Colonic mucosa (tissue), 4 donors: ENCODE measurements around the gene LDB3. TPM values are rescaled to one million over a fixed set of nuclear protein-coding genes. Genes with fewer than 3 reads are reported as not detected.
"Not testable (repeated sequence)": the region's sequence is repeated elsewhere in the genome, so short reads cannot be mapped to it uniquely, and the experiment has no call there.

Experiments used
- DNase-seq: peaks from one replicate; pipeline ENCODE4 v3.0.0-alpha.2; 2020
- H3K27ac ChIP-seq: fragments of 200-600 bp; one replicate; pipeline ENCODE4 v1.8.0; 2021
- H3K27me3 ChIP-seq: fragments of 200-600 bp; one replicate; pipeline ENCODE4 v1.8.0; 2021
- H3K36me3 ChIP-seq: fragments of 200-600 bp; one replicate; pipeline ENCODE4 v1.8.0; 2021
- H3K4me1 ChIP-seq: fragments of 200-600 bp; one replicate; pipeline ENCODE4 v1.8.0; 2021; ENCODE audit warnings: mild to moderate bottlenecking
- H3K4me3 ChIP-seq: fragments of 200-600 bp; one replicate; pipeline ENCODE4 v1.8.0; 2021
- H3K9ac ChIP-seq, 2 donors: one replicate each; pipeline ENCODE4 v1.7.0; 2013; ENCODE audit warnings: control low read depth in 2 of 2, low read depth in 2 of 2, low read length in 2 of 2
- H3K9me3 ChIP-seq: fragments of 200-600 bp; one replicate; pipeline ENCODE4 v1.8.0; 2021
- intact Hi-C: fragments of 100-400 bp; cut with DNase I; formaldehyde crosslinking; loops from one replicate; pipeline ENCODE4 v1.14.1; 2022
- total RNA-seq, 2 donors: library from RNA; stranded (reverse); fragmentation: NEBNext Ultra II Directional in 1 of 2; extraction: Animal tissue kit (Norgen Biotek cat#: 25700) in 1 of 2; gene quantifications; one replicate each; pipeline ENCODE4 v1.2.1, GENCODE V29; 2021
- TF ChIP-seq, protein P1 (sequence below): fragments of 200-600 bp; IDR thresholded peaks from one replicate; pipeline ENCODE4 v1.8.0; 2022; ENCODE audit warnings: antibody characterized with exemption, mild to moderate bottlenecking
- donor health status: healthy.
- donor health status: DM: no; HTN: no; CAD: no.
- donor health status: DM: no; HTN: no; CAD: no.

Gene LDB3
- total RNA-seq, 2 donors from 2014 or later = 0.72 to 4.7 TPM

DNA sequence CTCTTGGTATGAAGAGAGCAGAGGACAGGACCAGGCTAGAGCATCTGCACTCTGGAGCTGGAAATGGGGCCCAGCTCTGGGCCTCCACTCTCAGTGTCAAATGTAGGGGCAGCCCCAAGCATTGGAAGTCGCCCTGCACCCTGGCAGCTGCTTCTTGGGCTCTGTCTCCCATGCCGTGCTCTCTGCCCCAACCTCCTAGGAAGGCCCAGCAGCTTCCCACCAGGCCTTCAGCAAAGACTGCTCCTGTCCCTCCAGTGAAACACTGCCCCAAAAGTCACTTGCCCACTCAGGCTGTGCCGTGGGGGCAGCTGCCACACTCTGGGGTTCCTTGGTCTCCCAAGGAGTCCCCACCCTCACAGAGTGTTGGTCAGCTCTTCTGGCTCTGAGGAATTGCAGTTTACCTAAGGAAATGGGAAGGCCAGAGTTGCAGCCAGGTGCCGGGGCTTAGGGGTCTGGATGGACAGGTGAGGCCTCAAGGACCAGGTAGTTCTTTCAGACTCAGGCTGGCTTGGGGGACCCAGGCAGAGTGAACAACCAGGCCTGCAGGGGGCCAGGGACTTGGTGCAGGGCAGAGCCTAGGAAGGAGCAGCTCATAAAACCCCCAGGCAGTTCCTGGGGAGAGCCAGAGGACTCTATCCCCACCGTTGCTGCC, 23.4 kb upstream of the LDB3 start:
- peaks cover 8% of the 10 kb centered on the region for H3K4me1 ChIP-seq
- H3K27me3 ChIP-seq = no peaks in the 10 kb centered on the region

DNA sequence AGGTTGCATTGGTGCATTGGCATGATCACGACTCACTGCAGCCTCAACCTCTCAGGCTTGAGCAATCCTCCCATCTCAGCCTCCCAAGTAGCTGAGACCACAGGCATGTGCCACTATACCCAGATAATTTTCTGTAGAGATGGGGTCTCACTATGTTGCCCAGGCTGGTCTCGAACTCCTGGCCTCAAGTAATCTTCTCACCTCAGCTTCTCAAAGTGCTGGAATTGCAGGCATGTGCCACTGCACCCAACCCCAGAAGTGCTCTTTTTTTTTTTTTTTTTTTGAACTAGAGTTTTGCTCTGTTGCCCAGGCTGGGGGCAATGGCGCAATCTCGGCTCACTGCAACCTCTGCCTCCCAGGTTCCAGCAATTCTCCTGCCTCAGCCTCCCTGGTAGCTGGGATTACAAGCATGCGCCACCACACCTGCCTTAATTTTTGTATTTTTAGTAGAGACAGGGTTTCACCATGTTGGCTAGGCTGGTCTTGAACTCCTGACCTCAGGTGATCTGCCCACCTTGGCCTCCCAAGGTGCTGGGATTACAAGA, 22.6 kb upstream of the LDB3 start:
- H3K27ac ChIP-seq, intact Hi-C loops, H3K27me3 ChIP-seq, DNase-seq, H3K4me1 ChIP-seq, H3K9me3 ChIP-seq, H3K36me3 ChIP-seq, H3K4me3 ChIP-seq, H3K9ac ChIP-seq: not testable (repeated sequence)

More for the DNA sequence above, 23.4 kb upstream of the LDB3 start:
- intact Hi-C loops = no loop called here
- Histone ChIP-seq H3K4me3 (no peak overlapping the region), H3K9me3 (no peaks in the 10 kb centered on the region), H3K27ac (no peak overlapping the region), H3K9ac (no peak overlapping the region), H3K36me3 (no peaks in the 10 kb centered on the region)
- TF ChIP-seq, protein P1, sequence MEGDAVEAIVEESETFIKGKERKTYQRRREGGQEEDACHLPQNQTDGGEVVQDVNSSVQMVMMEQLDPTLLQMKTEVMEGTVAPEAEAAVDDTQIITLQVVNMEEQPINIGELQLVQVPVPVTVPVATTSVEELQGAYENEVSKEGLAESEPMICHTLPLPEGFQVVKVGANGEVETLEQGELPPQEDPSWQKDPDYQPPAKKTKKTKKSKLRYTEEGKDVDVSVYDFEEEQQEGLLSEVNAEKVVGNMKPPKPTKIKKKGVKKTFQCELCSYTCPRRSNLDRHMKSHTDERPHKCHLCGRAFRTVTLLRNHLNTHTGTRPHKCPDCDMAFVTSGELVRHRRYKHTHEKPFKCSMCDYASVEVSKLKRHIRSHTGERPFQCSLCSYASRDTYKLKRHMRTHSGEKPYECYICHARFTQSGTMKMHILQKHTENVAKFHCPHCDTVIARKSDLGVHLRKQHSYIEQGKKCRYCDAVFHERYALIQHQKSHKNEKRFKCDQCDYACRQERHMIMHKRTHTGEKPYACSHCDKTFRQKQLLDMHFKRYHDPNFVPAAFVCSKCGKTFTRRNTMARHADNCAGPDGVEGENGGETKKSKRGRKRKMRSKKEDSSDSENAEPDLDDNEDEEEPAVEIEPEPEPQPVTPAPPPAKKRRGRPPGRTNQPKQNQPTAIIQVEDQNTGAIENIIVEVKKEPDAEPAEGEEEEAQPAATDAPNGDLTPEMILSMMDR = no peak
- no peak for DNase-seq

DNA sequence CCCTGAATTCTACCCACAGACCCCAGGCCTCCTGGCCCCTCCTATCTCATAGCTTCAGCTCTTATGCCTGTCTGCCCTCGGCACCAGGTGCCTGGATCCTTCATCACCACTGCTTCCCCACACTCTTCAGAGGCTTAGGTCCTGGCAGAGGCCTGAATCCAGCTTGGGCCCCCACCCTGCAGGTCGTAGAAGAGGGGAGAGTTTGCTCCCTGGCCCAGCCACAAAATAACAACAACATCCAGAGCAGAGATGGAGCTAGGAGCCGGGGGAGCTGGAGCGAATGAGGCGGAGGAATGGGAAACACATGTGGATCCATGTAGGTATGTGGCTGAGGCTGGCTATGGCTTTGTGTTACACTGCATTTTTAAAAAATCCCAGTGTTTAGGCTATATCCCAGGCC, 21.8 kb upstream of the LDB3 start:
- no peak for DNase-seq
- Histone ChIP-seq H3K9ac (no peak overlapping the region), H3K27ac (no peak overlapping the region), H3K27me3 (no peaks in the 10 kb centered on the region), H3K9me3 (no peaks in the 10 kb centered on the region), H3K36me3 (no peaks in the 10 kb centered on the region), H3K4me1 (peaks cover 8% of the 10 kb centered on the region), H3K4me3 (no peak overlapping the region)
- TF ChIP-seq, protein P1 = no peak
- intact Hi-C loops = no loop called here

DNA sequence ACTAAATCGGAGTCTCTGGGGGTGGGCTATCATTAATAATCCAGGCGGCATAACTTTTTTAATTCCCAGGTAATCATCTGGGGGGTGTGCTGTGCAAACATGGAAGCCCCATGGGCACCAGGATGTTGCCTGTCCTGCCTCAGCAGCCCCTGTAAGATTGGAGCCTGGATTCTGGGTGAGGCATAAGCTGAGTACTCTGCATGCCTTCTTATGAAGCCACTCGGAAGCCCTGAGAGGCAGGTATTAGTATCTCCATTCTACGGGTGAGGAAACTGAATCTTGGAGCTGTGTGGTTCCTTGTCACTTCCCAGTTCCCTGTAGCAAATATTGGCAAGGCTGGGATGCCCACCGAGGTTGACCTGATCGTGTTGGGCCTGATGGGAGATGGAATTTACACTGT, 21.4 kb upstream of the LDB3 start:
- H3K9ac ChIP-seq = no peak overlapping the region
- H3K36me3 ChIP-seq = no peaks in the 10 kb centered on the region
- H3K4me3 ChIP-seq = no peak overlapping the region
- TF ChIP-seq, protein P1 = no peak
- peaks cover 8% of the 10 kb centered on the region for H3K4me1 ChIP-seq
- intact Hi-C loops = no loop called here
- H3K27me3 ChIP-seq = no peaks in the 10 kb centered on the region
- no peak for DNase-seq
- H3K9me3 ChIP-seq = no peaks in the 10 kb centered on the region
- no peak overlapping the region for H3K27ac ChIP-seq

DNA sequence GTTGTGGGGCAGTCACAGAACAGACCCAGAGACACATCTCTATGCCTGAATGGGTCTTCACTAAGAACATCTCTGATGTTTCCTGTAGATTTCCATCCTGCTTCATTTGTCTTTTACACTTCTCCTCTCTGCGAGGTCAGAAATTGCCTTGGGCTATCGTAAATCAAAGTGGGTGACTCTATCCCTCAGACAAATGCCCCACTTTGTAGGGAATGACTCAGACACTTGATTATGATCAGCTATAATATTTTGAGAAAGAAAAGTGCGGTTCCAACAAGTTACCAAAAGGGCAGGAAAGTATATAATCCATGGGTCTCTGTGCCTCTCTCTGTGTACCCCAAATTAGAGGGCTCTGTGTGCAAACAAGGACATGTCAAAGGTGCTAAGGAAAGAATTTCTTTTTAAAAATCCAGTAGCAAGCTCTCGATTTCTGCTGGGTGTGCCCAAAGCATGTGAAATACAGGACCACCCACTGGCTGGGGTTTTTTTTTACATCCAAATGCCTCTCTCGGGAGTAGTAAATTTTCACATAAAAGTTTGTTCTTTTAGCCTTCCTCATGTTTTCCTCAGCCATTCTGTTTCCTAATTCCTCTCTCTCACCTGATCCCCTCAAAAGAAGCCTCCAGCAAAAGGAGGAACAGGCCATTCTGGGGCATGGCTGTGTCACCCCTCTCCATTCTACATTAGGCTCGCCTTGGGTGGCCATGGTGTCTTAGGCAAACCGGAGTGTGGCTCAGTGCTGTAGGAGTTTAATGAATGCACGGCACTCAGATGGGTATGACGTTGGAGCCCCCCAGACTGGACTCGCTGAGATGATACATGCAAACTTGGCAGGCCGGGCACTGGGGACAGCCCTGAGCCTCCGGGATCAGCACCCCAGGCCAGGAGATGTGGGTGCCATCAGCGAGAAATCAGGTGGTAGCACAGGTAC, 20.3 kb upstream of the LDB3 start:
- no peak overlapping the region for H3K27ac ChIP-seq
- no peaks in the 10 kb centered on the region for H3K27me3 ChIP-seq
- peaks cover 8% of the 10 kb centered on the region for H3K4me1 ChIP-seq
- H3K9me3 ChIP-seq = no peaks in the 10 kb centered on the region
- no peak for DNase-seq
- intact Hi-C loops = no loop called here
- no peak overlapping the region for H3K4me3 ChIP-seq
- H3K36me3 ChIP-seq = no peaks in the 10 kb centered on the region
- TF ChIP-seq, protein P1 = no peak
- no peak overlapping the region for H3K9ac ChIP-seq
